HepG2 (cell line): ENCODE measurements around the gene TRIM8. TPM values are rescaled to one million over a fixed set of nuclear protein-coding genes. Genes with fewer than 3 reads are reported as not detected.

ENCODE experiments used
- ARID2 ChIP-seq: sonication (generic); formaldehyde crosslinking; IDR thresholded peaks from 2 replicates; pipeline ENCODE4 v1.8.1; 2022; ENCODE audit warnings: mild to moderate bottlenecking, missing genetic modification reagents, borderline replicate concordance
- DR1 ChIP-seq: sonication (generic); formaldehyde crosslinking; IDR thresholded peaks from 2 replicates; pipeline ENCODE4 v1.8.0; 2021; ENCODE audit warnings: mild to moderate bottlenecking, missing genetic modification reagents, inconsistent platforms
- MBNL3 ChIP-seq: fragments of 250-450 bp; sonication (Bioruptor Pico); conservative IDR thresholded peaks from 2 replicates; pipeline ENCODE4 v1.8.0; 2022; ENCODE audit warnings: mild to moderate bottlenecking, inconsistent platforms
- MEIS2 ChIP-seq: sonication (generic); formaldehyde crosslinking; IDR thresholded peaks from 2 replicates; pipeline ENCODE4 v1.9.0; 2021; ENCODE audit warnings: mild to moderate bottlenecking, missing genetic modification reagents
- MYNN ChIP-seq: sonication (generic); formaldehyde crosslinking; IDR thresholded peaks from 2 replicates; pipeline ENCODE4 v1.4.0; 2020; ENCODE audit warnings: mild to moderate bottlenecking, low read depth, missing genetic modification reagents
- NR2C2 ChIP-seq: sonication (generic); formaldehyde crosslinking; IDR thresholded peaks from 2 replicates; pipeline ENCODE4 v1.4.0; 2020; ENCODE audit warnings: missing genetic modification reagents, mild to moderate bottlenecking, moderate library complexity, borderline replicate concordance
- RARG ChIP-seq: sonication (generic); formaldehyde crosslinking; IDR thresholded peaks from 2 replicates; pipeline ENCODE4 v1.4.0; 2020; ENCODE audit warnings: low read depth, mild to moderate bottlenecking, missing genetic modification reagents
- TAF15 ChIP-seq: fragments of 200-400 bp; formaldehyde crosslinking; IDR thresholded peaks from one replicate; pipeline ENCODE4 v1.6.1; 2018; ENCODE audit warnings: mild to moderate bottlenecking, low read depth, low read length; ENCODE audit not compliant: poor library complexity, severe bottlenecking
- TBP ChIP-seq: sonication (generic); formaldehyde crosslinking; IDR thresholded peaks from 2 replicates; pipeline ENCODE4 v1.5.0; 2020; ENCODE audit warnings: missing genetic modification reagents
- THAP11 ChIP-seq: IDR thresholded peaks from 2 replicates; pipeline ENCODE4 v1.6.1; 2016; ENCODE audit warnings: missing biosample characterization, missing genetic modification reagents
- ZBTB42 ChIP-seq: sonication (generic); formaldehyde crosslinking; IDR thresholded peaks from 2 replicates; pipeline ENCODE4 v1.5.0; 2020; ENCODE audit warnings: mild to moderate bottlenecking, missing genetic modification reagents
- ZIK1 ChIP-seq: sonication (generic); formaldehyde crosslinking; IDR thresholded peaks from 2 replicates; pipeline ENCODE4 v1.5.0; 2020; ENCODE audit warnings: mild to moderate bottlenecking, low read depth, missing genetic modification reagents, borderline replicate concordance
- ZNF260 ChIP-seq: sonication (generic); formaldehyde crosslinking; IDR thresholded peaks from 2 replicates; pipeline ENCODE4 v1.4.0; 2020; ENCODE audit warnings: missing genetic modification reagents, low read depth, mild to moderate bottlenecking, borderline replicate concordance
- ZNF431 ChIP-seq: sonication (generic); formaldehyde crosslinking; IDR thresholded peaks from 2 replicates; pipeline ENCODE4 v1.9.0; 2022; ENCODE audit warnings: missing genetic modification reagents, low read depth, mild to moderate bottlenecking, borderline replicate concordance
- ZNF530 ChIP-seq: sonication (generic); formaldehyde crosslinking; IDR thresholded peaks from 2 replicates; pipeline ENCODE4 v1.5.0; 2020; ENCODE audit warnings: low read depth, mild to moderate bottlenecking, missing genetic modification reagents
- polyA plus RNA-seq, 8 experiments: library from polyadenylated mRNA; depleted of rRNA in 3 of 8; stranded (reverse) in 7 of 8; unstranded in 1 of 8; fragments of >200 nt; fragmentation: Illumina TruSeq in 4 of 8; extraction: Trizol in 4 of 8; gene quantifications; 2 replicates each; pipeline versions ENCODE4 v1.2.1 to v1.2.3, GENCODE V29; 2011 to 2016; ENCODE audit warnings: low read depth in 4 of 8, missing spikeins in 1 of 8, mixed read lengths in 1 of 8; ENCODE audit not compliant: insufficient read depth in 1 of 8
- total RNA-seq, 5 experiments: library from RNA; depleted of rRNA; stranded (reverse); fragments of >200 nt; fragmentation: Illumina TruSeq; extraction: Trizol; gene quantifications; 2 replicates each; pipeline ENCODE4 v1.2.3, GENCODE V29; 2016; ENCODE audit warnings: low read depth in 1 of 5
- TF ChIP-seq, protein P1 (sequence below): sonication (generic); formaldehyde crosslinking; IDR thresholded peaks from 2 replicates; pipeline ENCODE4 v1.8.1; 2022; ENCODE audit warnings: mild to moderate bottlenecking, missing genetic modification reagents
- TF ChIP-seq, protein P2 (sequence below): sonication (generic); formaldehyde crosslinking; conservative IDR thresholded peaks from 2 replicates; pipeline ENCODE4 v1.8.1; 2023; ENCODE audit warnings: missing genetic modification reagents
- TF ChIP-seq, protein P3 (sequence below): sonication (generic); formaldehyde crosslinking; IDR thresholded peaks from 2 replicates; pipeline ENCODE4 v1.8.0; 2022; ENCODE audit warnings: mild to moderate bottlenecking, missing genetic modification reagents; ENCODE audit not compliant: insufficient replicate concordance
- TF ChIP-seq, protein P4 (sequence below), 2 experiments: sonication (generic) in 1 of 2; formaldehyde crosslinking in 1 of 2; IDR thresholded peaks; 2 replicates each; pipeline versions ENCODE4 v1.4.0 to v1.6.1; 2016 to 2020; ENCODE audit warnings: borderline replicate concordance in 1 of 2, low read depth in 1 of 2, mild to moderate bottlenecking in 1 of 2, missing genetic modification reagents in 1 of 2

TRIM8 gene
- total and polyA plus RNA-seq, 2 of the 13 experiments (the other 11 are each of a cell fraction or from before 2014, with no cell fraction given), result 38.9 to 66.5 TPM

DNA sequence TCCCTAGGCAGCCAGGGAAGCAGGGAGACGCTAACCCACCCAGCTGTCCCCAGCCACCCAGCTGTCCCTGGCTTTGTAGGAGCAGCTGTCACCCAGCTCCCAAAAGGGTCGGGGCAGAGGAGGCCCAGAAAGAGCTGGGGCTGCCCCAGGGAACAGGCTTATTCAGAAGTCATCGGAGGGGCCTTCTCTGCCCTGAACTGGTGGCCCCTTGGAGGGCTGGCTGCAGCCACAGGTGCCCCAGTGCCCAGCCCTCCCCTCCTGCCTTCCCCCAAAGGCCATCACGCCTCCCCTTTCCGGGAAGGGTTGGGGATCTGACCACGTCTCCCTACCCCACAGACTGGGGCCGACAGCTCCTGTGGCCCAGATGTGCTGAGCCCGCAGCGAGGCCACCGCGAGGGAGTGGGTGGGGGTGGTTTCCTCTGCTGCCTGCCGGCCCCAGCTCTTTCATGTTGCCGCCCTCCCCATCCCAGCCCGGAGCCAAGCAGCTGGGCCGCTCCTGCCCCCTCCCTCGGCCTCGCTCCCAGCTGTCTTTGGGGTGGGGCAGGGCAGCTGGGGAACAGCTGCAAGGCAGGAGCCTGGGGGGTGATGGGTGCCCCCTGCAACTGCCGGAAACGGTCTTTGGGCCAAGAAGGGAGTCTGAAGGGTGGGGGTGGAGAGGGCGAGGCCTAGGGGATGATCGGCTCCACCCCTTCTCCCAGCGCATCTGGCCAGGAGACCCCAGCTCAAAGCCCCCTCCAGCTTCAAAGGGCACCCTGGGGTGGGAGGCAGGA lies 16.8 kb downstream of the TRIM8 start (continued):
- TF ChIP-seq ZBTB42 (CRISPR knock-in tag) (peak; percentile 99), MBNL3 (CRISPR knock-in tag) (no peak), MEIS2 (CRISPR knock-in tag) (no peak), RARG (no peak), NR2C2 (CRISPR knock-in tag) (0 out of 2 replicates have a peak, but pooled peaks have one; percentile 39), DR1 (CRISPR knock-in tag) (no peak), THAP11 (CRISPR knock-in tag) (peak; percentile 70), ZIK1 (0 out of 2 replicates have a peak, but pooled peaks have one; percentile 67), ZNF530 (CRISPR knock-in tag) (no peak), MYNN (CRISPR knock-in tag) (no peak), TAF15 (peak; percentile 83), ZNF260 (CRISPR knock-in tag) (no peak), TBP (CRISPR knock-in tag) (no peak), ARID2 (CRISPR knock-in tag) (no peak), ZNF431 (0 out of 2 replicates have a peak, but pooled peaks have one; percentile 26)
- TF ChIP-seq, protein P1, sequence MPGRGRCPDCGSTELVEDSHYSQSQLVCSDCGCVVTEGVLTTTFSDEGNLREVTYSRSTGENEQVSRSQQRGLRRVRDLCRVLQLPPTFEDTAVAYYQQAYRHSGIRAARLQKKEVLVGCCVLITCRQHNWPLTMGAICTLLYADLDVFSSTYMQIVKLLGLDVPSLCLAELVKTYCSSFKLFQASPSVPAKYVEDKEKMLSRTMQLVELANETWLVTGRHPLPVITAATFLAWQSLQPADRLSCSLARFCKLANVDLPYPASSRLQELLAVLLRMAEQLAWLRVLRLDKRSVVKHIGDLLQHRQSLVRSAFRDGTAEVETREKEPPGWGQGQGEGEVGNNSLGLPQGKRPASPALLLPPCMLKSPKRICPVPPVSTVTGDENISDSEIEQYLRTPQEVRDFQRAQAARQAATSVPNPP (CRISPR knock-in tag), result 0 out of 2 replicates have a peak, but pooled peaks have one; percentile 35
- TF ChIP-seq, protein P2, sequence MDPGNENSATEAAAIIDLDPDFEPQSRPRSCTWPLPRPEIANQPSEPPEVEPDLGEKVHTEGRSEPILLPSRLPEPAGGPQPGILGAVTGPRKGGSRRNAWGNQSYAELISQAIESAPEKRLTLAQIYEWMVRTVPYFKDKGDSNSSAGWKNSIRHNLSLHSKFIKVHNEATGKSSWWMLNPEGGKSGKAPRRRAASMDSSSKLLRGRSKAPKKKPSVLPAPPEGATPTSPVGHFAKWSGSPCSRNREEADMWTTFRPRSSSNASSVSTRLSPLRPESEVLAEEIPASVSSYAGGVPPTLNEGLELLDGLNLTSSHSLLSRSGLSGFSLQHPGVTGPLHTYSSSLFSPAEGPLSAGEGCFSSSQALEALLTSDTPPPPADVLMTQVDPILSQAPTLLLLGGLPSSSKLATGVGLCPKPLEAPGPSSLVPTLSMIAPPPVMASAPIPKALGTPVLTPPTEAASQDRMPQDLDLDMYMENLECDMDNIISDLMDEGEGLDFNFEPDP (CRISPR knock-in tag), result no peak
- TF ChIP-seq, protein P3, sequence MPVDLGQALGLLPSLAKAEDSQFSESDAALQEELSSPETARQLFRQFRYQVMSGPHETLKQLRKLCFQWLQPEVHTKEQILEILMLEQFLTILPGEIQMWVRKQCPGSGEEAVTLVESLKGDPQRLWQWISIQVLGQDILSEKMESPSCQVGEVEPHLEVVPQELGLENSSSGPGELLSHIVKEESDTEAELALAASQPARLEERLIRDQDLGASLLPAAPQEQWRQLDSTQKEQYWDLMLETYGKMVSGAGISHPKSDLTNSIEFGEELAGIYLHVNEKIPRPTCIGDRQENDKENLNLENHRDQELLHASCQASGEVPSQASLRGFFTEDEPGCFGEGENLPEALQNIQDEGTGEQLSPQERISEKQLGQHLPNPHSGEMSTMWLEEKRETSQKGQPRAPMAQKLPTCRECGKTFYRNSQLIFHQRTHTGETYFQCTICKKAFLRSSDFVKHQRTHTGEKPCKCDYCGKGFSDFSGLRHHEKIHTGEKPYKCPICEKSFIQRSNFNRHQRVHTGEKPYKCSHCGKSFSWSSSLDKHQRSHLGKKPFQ, result no peak
- TF ChIP-seq, protein P4, sequence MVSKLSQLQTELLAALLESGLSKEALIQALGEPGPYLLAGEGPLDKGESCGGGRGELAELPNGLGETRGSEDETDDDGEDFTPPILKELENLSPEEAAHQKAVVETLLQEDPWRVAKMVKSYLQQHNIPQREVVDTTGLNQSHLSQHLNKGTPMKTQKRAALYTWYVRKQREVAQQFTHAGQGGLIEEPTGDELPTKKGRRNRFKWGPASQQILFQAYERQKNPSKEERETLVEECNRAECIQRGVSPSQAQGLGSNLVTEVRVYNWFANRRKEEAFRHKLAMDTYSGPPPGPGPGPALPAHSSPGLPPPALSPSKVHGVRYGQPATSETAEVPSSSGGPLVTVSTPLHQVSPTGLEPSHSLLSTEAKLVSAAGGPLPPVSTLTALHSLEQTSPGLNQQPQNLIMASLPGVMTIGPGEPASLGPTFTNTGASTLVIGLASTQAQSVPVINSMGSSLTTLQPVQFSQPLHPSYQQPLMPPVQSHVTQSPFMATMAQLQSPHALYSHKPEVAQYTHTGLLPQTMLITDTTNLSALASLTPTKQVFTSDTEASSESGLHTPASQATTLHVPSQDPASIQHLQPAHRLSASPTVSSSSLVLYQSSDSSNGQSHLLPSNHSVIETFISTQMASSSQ (IDR thresholded peaks at IDR 0.05; ENCODE audit: low read depth), result no peak
- TF ChIP-seq, protein P4 (CRISPR knock-in tag; IDR thresholded peaks at IDR 0.05; ENCODE audit: borderline replicate concordance), result peak; percentile 79; the same call in 1 of the 2 replicates
